Mesenchymal stem cell (in vitro differentiated cells and primary cell): Measurements from ENCODE around the gene PRR7.
A peak's percentile ranks its signal among the peaks of the same experiment; 100 is the strongest.

ENCODE experiments used
- DNase-seq: peaks from one replicate; pipeline ENCODE4 v3.0.0-alpha.2; 2013
- H2AFZ ChIP-seq: one replicate; pipeline ENCODE4 v1.6.1; 2013; ENCODE audit warnings: low read depth, mild to moderate bottlenecking, control low read depth, inconsistent platforms, low read length, moderate library complexity
- H2AK5ac ChIP-seq: 2 replicates; pipeline ENCODE4 v1.6.1; 2013; ENCODE audit warnings: low read length, moderate library complexity, mild to moderate bottlenecking, inconsistent platforms; ENCODE audit not compliant: severe bottlenecking
- H2BK120ac ChIP-seq: one replicate; pipeline ENCODE4 v1.6.1; 2013; ENCODE audit warnings: low read depth, mild to moderate bottlenecking, inconsistent platforms, low read length, moderate library complexity
- H2BK12ac ChIP-seq, 2 experiments: one replicate each; pipeline ENCODE4 v1.6.1; 2013; ENCODE audit warnings: inconsistent platforms in 2 of 2, low read length in 2 of 2, mild to moderate bottlenecking in 2 of 2, moderate library complexity in 2 of 2, control low read depth in 1 of 2
- H2BK15ac ChIP-seq: one replicate; pipeline ENCODE4 v1.6.1; 2013; ENCODE audit warnings: mild to moderate bottlenecking, low read depth, inconsistent platforms; ENCODE audit not compliant: poor library complexity, severe bottlenecking
- H2BK5ac ChIP-seq: 2 replicates; pipeline ENCODE4 v1.6.1; 2013; ENCODE audit warnings: low read depth, mild to moderate bottlenecking, low read length, control low read depth, inconsistent platforms; ENCODE audit not compliant: poor library complexity, severe bottlenecking
- H3K14ac ChIP-seq, 2 experiments: one replicate each; pipeline ENCODE4 v1.6.1; 2013; ENCODE audit warnings: inconsistent platforms in 2 of 2, low read length in 2 of 2, control low read depth in 1 of 2, mild to moderate bottlenecking in 1 of 2, moderate library complexity in 1 of 2
- H3K18ac ChIP-seq, 2 experiments: one replicate each; pipeline ENCODE4 v1.6.1; 2013; ENCODE audit warnings: inconsistent platforms in 2 of 2, low read length in 2 of 2, control low read depth in 1 of 2, low read depth in 1 of 2, mild to moderate bottlenecking in 1 of 2
- H3K23ac ChIP-seq, 2 experiments: one replicate each; pipeline ENCODE4 v1.6.1; 2013; ENCODE audit warnings: inconsistent platforms in 2 of 2, low read length in 2 of 2, mild to moderate bottlenecking in 2 of 2, moderate library complexity in 2 of 2, control low read depth in 1 of 2
- H3K27ac ChIP-seq: 2 replicates; pipeline ENCODE4 v1.5.1; 2013; ENCODE audit warnings: mild to moderate bottlenecking, moderate library complexity, low read length, control low read depth, inconsistent platforms; ENCODE audit not compliant: poor library complexity, severe bottlenecking
- H3K27me3 ChIP-seq, 2 experiments: 2 replicates each; pipeline versions ENCODE4 v1.6.1 to v1.7.0; 2013; ENCODE audit warnings: low read length in 2 of 2, mild to moderate bottlenecking in 2 of 2, moderate library complexity in 2 of 2, control low read depth in 1 of 2, inconsistent platforms in 1 of 2; ENCODE audit not compliant: control insufficient read depth in 1 of 2, insufficient read depth in 1 of 2
- H3K36me3 ChIP-seq, 2 experiments: 2 replicates each; pipeline versions ENCODE4 v1.6.1 to v1.7.0; 2013; ENCODE audit warnings: low read length in 2 of 2, control low read depth in 1 of 2, inconsistent platforms in 1 of 2, low read depth in 1 of 2, mild to moderate bottlenecking in 1 of 2; ENCODE audit not compliant: insufficient read depth in 2 of 2, control insufficient read depth in 1 of 2
- H3K4ac ChIP-seq, 2 experiments: one replicate each; pipeline ENCODE4 v1.6.1; 2013; ENCODE audit warnings: inconsistent platforms in 2 of 2, low read length in 2 of 2, mild to moderate bottlenecking in 2 of 2, moderate library complexity in 2 of 2, control low read depth in 1 of 2, low read depth in 1 of 2
- H3K4me1 ChIP-seq: 2 replicates; pipeline ENCODE4 v1.6.1; 2013; ENCODE audit warnings: low read depth, low read length, control low read depth; ENCODE audit not compliant: control insufficient read depth, insufficient read depth
- H3K4me2 ChIP-seq: 2 replicates; pipeline ENCODE4 v1.6.1; 2013; ENCODE audit warnings: low read length, mild to moderate bottlenecking, inconsistent platforms; ENCODE audit not compliant: poor library complexity, severe bottlenecking
- H3K4me3 ChIP-seq, 2 experiments: 2 replicates each; pipeline versions ENCODE4 v1.5.1 to v1.7.0; 2013; ENCODE audit warnings: low read length in 2 of 2, mild to moderate bottlenecking in 2 of 2, control low read depth in 1 of 2, low read depth in 1 of 2; ENCODE audit not compliant: insufficient read depth in 1 of 2
- H3K79me1 ChIP-seq: replicated peaks from 2 replicates; pipeline ENCODE4 v1.6.1; 2013; ENCODE audit warnings: mild to moderate bottlenecking, control low read depth, low read length, inconsistent platforms; ENCODE audit not compliant: poor library complexity, severe bottlenecking
- H3K9ac ChIP-seq: 2 replicates; pipeline ENCODE4 v1.7.0; 2013; ENCODE audit warnings: mild to moderate bottlenecking, low read length, moderate library complexity
- H3K9me3 ChIP-seq: 2 replicates; pipeline ENCODE4 v1.7.0; 2013; ENCODE audit warnings: mild to moderate bottlenecking, low read length; ENCODE audit not compliant: control insufficient read depth
- H4K8ac ChIP-seq: one replicate; pipeline ENCODE4 v1.6.1; 2013; ENCODE audit warnings: inconsistent platforms, mild to moderate bottlenecking, low read length, moderate library complexity
- H4K91ac ChIP-seq: one replicate; pipeline ENCODE4 v1.6.1; 2013; ENCODE audit warnings: mild to moderate bottlenecking, low read length, inconsistent platforms
- WGBS: methylation state at CpG from one replicate; pipeline ENCODE4 v1.1.7; 2013; ENCODE audit warnings: mixed read lengths; 5-methylcytosine and 5-hydroxymethylcytosine counted together

The PRR7 gene

GRCh38 chr5:177473443-177474001, 26.9 kb downstream of the PRR7 start, which contains the start of gene DBN1:
Gene DBN1, minus strand, starts transcription at chr5:177473634. Its CDS starts 113 bp downstream, at chr5:177473521.
- Histone ChIP-seq H3K9me3 (no peaks in the 10 kb centered on the region), H2BK5ac (peak within 1 kb of the TSS; percentile 49), H4K91ac (peak within 1 kb of the TSS; percentile 79), H2AK5ac (peak within 1 kb of the TSS; percentile 79), H2BK15ac (peak within 1 kb of the TSS; percentile 41), H2BK120ac (peak within 1 kb of the TSS; percentile 87), H4K8ac (peak within 1 kb of the TSS; percentile 69), H3K79me1 (no peaks in the 10 kb centered on the region), H3K4ac (peak within 1 kb of the TSS; percentile 51 to 94), H3K4me2 (peak within 1 kb of the TSS; percentile 84), H3K4me1 (peaks cover 63% of the 10 kb centered on the region), H3K18ac (peak within 1 kb of the TSS; percentile 77 to 97), H2BK12ac (peak within 1 kb of the TSS; percentile 55 to 91), H2AFZ (peak within 1 kb of the TSS; percentile 14), H3K27me3 (no peaks in the 10 kb centered on the region), H3K9ac (peak within 1 kb of the TSS; percentile 92), H3K14ac (peak within 1 kb of the TSS in 1 of 2 experiments; percentile 97), H3K27ac (peak within 1 kb of the TSS; percentile 75), H3K23ac (peak within 1 kb of the TSS in 1 of 2 experiments; percentile 99), H3K4me3 (peak within 1 kb of the TSS; percentile 90 to 92), H3K36me3 (peaks cover 9 to 36% of the 10 kb centered on the region in 2 experiments)
- peak; percentile 54 for DNase-seq
- WGBS = under 1% methylated on average over 15 of the region's 69 CpGs

GRCh38 chr5:177474002-177474476, 27.4 kb downstream of the PRR7 start:
- peaks cover 62% of the 10 kb centered on the region for H3K4me1 ChIP-seq
- H2AFZ ChIP-seq = peak overlapping the region; percentile 14
- H3K23ac ChIP-seq = no peak overlapping the region
- peak overlapping the region; percentile 74 for H2BK120ac ChIP-seq
- peak overlapping the region; percentile 27 for H4K91ac ChIP-seq
- peak overlapping the region; percentile 33 to 35 for H3K4ac ChIP-seq
- H3K79me1 ChIP-seq = no peaks in the 10 kb centered on the region
- H3K36me3 ChIP-seq = peaks cover 7 to 32% of the 10 kb centered on the region in 2 experiments
- H3K4me2 ChIP-seq = no peak overlapping the region
- peak overlapping the region; percentile 26 for H2BK15ac ChIP-seq
- H2BK5ac ChIP-seq = no peak overlapping the region
- H2BK12ac ChIP-seq = peak overlapping the region; percentile 55 to 91
- 42% methylated on average over 7 of the region's 7 CpGs for WGBS
- peak overlapping the region; percentile 33 for H3K27ac ChIP-seq
- H3K9ac ChIP-seq = peak overlapping the region; percentile 30
- peak overlapping the region in 1 of 2 experiments; percentile 23 for H3K18ac ChIP-seq
- H3K9me3 ChIP-seq = no peaks in the 10 kb centered on the region
- H3K4me3 ChIP-seq = no peak overlapping the region
- H2AK5ac ChIP-seq = peak overlapping the region; percentile 79
- peak overlapping the region in 1 of 2 experiments; percentile 35 for H3K14ac ChIP-seq
- no peaks in the 10 kb centered on the region for H3K27me3 ChIP-seq
- H4K8ac ChIP-seq = peak overlapping the region; percentile 52
- DNase-seq = peak; percentile 43

- Histone ChIP-seq H3K4me1 (peaks cover 62% of the 10 kb centered on the region), H2AFZ (no peak overlapping the region), H3K4me2 (no peak overlapping the region), H2BK5ac (no peak overlapping the region), H3K27me3 (no peaks in the 10 kb centered on the region), H3K27ac (no peak overlapping the region), H3K9me3 (no peaks in the 10 kb centered on the region), H3K14ac (no peak overlapping the region), H3K4ac (no peak overlapping the region), H2AK5ac (no peak overlapping the region), H3K18ac (no peak overlapping the region), H3K9ac (no peak overlapping the region), H4K91ac (no peak overlapping the region), H4K8ac (no peak overlapping the region), H3K36me3 (peaks cover 7 to 31% of the 10 kb centered on the region in 2 experiments), H3K4me3 (no peak overlapping the region), H3K79me1 (no peaks in the 10 kb centered on the region), H2BK120ac (no peak overlapping the region), H3K23ac (no peak overlapping the region), H2BK12ac (peak overlapping the region in 1 of 2 experiments; percentile 3), H2BK15ac (peak overlapping the region; percentile 75)
- peak; percentile 38 for DNase-seq
- 83% methylated on average over 3 of the region's 4 CpGs for whole genome bisulfite sequencing
Measured at GRCh38 chr5:177474846-177475562, 28.4 kb downstream of the PRR7 start.
